SU-DHL-6 (cell line): ENCODE data around the gene GMEB2.
"Not testable (repeated sequence)": the region's sequence is repeated elsewhere in the genome, so short reads cannot be mapped to it uniquely, and the experiment has no call there.

Experiments used
- EZH2phosphoT487 ChIP-seq: fragments of 200-600 bp; sonication (generic), shearing (Covaris generic); conservative IDR thresholded peaks from 2 replicates; pipeline ENCODE4 v1.6.1; 2018; ENCODE audit warnings: mild to moderate bottlenecking, antibody characterized with exemption, low read length, moderate library complexity, mixed read lengths
- TF ChIP-seq, protein P1 (sequence below): fragments of 200-600 bp; sonication (generic); IDR thresholded peaks from one replicate; pipeline ENCODE4 v1.5.1; 2017; ENCODE audit warnings: antibody characterized with exemption, mild to moderate bottlenecking, low read length, moderate library complexity; ENCODE audit not compliant: insufficient read depth, poor library complexity, severe bottlenecking

DNA sequence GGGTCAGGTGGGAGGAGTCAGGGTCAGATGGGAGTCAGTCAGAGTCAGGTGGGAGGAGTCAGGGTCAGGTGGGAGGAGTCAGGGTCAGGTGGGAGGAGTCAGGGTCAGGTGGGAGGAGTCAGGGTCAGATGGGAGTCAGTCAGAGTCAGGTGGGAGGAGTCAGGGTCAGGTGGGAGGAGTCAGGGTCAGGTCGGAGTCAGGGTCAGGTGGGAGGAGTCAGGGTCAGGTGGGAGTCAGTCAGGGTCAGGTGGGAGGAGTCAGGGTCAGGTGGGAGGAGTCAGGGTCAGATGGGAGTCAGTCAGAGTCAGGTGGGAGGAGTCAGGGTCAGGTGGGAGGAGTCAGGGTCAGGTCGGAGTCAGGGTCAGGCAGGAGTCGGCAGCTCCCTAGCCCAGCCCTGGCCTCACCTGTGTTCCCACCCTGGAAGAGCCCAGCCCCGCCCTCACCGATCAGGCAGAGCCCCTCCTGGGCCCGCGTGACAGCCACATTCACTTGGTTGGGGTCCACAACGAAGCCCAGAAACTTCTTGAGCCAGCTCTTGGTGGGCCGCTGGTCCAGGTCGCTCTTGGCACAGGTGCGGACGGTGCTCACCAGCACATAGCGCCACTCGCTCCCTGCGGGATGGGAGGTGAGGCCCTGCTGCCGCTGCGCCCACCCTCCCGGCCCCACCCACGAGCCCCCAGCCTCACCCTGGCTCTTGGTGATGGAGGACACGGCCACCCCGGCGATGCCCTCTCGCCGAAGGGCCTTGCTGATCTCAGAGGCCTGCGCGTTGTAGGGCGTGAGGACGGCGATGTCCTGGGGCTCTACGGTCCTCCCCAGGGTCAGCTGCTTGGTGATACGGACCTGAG is 67.2 kb downstream of the GMEB2 start:
- TF ChIP-seq, protein P1, sequence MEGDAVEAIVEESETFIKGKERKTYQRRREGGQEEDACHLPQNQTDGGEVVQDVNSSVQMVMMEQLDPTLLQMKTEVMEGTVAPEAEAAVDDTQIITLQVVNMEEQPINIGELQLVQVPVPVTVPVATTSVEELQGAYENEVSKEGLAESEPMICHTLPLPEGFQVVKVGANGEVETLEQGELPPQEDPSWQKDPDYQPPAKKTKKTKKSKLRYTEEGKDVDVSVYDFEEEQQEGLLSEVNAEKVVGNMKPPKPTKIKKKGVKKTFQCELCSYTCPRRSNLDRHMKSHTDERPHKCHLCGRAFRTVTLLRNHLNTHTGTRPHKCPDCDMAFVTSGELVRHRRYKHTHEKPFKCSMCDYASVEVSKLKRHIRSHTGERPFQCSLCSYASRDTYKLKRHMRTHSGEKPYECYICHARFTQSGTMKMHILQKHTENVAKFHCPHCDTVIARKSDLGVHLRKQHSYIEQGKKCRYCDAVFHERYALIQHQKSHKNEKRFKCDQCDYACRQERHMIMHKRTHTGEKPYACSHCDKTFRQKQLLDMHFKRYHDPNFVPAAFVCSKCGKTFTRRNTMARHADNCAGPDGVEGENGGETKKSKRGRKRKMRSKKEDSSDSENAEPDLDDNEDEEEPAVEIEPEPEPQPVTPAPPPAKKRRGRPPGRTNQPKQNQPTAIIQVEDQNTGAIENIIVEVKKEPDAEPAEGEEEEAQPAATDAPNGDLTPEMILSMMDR = not testable (repeated sequence)
- not testable (repeated sequence) for TF ChIP-seq EZH2phosphoT487
